GM21515 (cell line): ENCODE measurements around the gene LMTK3.
"Not testable (repeated sequence)": the region's sequence is repeated elsewhere in the genome, so short reads cannot be mapped to it uniquely, and the experiment has no call there.

ENCODE experiments used
- ATAC-seq: cut with Tn5 transposase; IDR thresholded peaks from one replicate; pipeline ENCODE4 v1.9.1; 2021; ENCODE audit not compliant: unreplicated experiment

The LMTK3 gene

GRCh38 chr19:48541813-48542212, 30.2 kb upstream of the LMTK3 start:
- ATAC-seq, result no peak

- ATAC-seq, result no peak
Measured at GRCh38 chr19:48540110-48540509, 28.5 kb upstream of the LMTK3 start.

GRCh38 chr19:48539503-48540096, 28.0 kb upstream of the LMTK3 start:
- no peak for ATAC-seq

- ATAC-seq, result not testable (repeated sequence)
Measured at GRCh38 chr19:48538057-48538456, 26.4 kb upstream of the LMTK3 start.

- no peak for ATAC-seq
Measured at GRCh38 chr19:48537541-48537940, 25.9 kb upstream of the LMTK3 start.

GRCh38 chr19:48533770-48534169, 22.1 kb upstream of the LMTK3 start:
- ATAC-seq, result no peak

- no peak for ATAC-seq
Measured at GRCh38 chr19:48530770-48531169, 19.1 kb upstream of the LMTK3 start.

- no peak for ATAC-seq
Measured at GRCh38 chr19:48530066-48530720, 18.6 kb upstream of the LMTK3 start.

- no peak for ATAC-seq
Measured at GRCh38 chr19:48529156-48529555, 17.5 kb upstream of the LMTK3 start.

GRCh38 chr19:48524732-48525131, 13.1 kb upstream of the LMTK3 start:
- ATAC-seq, result no peak

GRCh38 chr19:48524221-48524620, 12.6 kb upstream of the LMTK3 start:
- no peak for ATAC-seq

GRCh38 chr19:48520134-48520533, 8.5 kb upstream of the LMTK3 start:
- no peak for ATAC-seq

GRCh38 chr19:48519426-48519825, 7.8 kb upstream of the LMTK3 start:
- ATAC-seq, result not testable (repeated sequence)

- no peak for ATAC-seq
Measured at GRCh38 chr19:48518207-48518606, 6.6 kb upstream of the LMTK3 start.

GRCh38 chr19:48516536-48516935, 4.9 kb upstream of the LMTK3 start:
- no peak for ATAC-seq

GRCh38 chr19:48514123-48514458, 2.5 kb upstream of the LMTK3 start:
- ATAC-seq, result no peak

GRCh38 chr19:48513289-48514122, 1.9 kb upstream of the LMTK3 start:
- peak; percentile 45 for ATAC-seq

- no peak for ATAC-seq
Measured at GRCh38 chr19:48512504-48513288, 1.1 kb upstream of the LMTK3 start.

GRCh38 chr19:48511321-48511731, 309 bp downstream of the LMTK3 start:
- no peak for ATAC-seq

- no peak for ATAC-seq
Measured at GRCh38 chr19:48510421-48511268, 990 bp downstream of the LMTK3 start.
